ENCODE results near the gene TP53. TPM values are rescaled to one million over a fixed set of nuclear protein-coding genes. Genes with fewer than 3 reads are reported as not detected.

Gene TP53
- total RNA-seq, 1 donor from 2014 or later, result 49.4 TPM

DNA sequence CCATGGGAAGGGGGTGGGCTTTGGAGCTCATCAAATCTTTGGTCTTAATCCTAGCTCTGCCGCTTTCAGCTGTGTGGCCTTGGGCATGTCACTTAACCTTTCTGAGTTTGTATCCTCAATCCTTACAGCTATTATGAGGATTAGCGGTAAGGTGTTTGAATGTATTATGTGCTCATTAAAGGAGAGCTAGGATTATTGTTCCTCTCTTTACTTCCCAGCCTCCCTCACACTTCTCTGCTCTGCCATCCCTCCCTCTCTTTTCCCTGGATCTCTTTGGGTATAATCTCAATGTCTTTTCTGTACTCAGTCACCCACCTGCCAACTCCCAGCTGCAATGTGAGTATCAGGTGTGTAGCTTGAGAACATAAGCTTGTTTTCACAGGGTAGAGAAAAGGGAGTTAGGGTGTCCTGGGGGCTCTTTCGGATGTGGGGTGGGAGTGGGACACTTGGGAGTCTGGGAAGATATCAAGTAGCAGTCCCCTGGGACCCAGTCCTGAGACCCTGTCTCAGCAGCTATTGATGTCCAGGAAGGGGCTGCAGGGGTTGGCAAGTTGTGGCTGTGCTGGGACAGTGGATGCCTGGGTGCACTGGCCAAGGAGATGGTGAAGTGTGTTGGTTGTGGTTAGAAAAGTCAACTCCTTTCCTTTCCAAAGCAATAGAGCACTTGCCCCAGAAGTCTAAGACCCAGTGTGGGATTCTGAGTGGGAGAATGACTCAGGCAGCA, 19.5 kb upstream of the TP53 start:
- no peak overlapping the region for H3K4me3 ChIP-seq (ENCODE audit: low read depth, low read length)
- TF ChIP-seq, protein P1, sequence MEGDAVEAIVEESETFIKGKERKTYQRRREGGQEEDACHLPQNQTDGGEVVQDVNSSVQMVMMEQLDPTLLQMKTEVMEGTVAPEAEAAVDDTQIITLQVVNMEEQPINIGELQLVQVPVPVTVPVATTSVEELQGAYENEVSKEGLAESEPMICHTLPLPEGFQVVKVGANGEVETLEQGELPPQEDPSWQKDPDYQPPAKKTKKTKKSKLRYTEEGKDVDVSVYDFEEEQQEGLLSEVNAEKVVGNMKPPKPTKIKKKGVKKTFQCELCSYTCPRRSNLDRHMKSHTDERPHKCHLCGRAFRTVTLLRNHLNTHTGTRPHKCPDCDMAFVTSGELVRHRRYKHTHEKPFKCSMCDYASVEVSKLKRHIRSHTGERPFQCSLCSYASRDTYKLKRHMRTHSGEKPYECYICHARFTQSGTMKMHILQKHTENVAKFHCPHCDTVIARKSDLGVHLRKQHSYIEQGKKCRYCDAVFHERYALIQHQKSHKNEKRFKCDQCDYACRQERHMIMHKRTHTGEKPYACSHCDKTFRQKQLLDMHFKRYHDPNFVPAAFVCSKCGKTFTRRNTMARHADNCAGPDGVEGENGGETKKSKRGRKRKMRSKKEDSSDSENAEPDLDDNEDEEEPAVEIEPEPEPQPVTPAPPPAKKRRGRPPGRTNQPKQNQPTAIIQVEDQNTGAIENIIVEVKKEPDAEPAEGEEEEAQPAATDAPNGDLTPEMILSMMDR (conservative IDR thresholded peaks at IDR 0.05; ENCODE audit: low read depth, low read length), result no peak
- DNase-seq (ENCODE audit: low read depth), result no peak

DNA sequence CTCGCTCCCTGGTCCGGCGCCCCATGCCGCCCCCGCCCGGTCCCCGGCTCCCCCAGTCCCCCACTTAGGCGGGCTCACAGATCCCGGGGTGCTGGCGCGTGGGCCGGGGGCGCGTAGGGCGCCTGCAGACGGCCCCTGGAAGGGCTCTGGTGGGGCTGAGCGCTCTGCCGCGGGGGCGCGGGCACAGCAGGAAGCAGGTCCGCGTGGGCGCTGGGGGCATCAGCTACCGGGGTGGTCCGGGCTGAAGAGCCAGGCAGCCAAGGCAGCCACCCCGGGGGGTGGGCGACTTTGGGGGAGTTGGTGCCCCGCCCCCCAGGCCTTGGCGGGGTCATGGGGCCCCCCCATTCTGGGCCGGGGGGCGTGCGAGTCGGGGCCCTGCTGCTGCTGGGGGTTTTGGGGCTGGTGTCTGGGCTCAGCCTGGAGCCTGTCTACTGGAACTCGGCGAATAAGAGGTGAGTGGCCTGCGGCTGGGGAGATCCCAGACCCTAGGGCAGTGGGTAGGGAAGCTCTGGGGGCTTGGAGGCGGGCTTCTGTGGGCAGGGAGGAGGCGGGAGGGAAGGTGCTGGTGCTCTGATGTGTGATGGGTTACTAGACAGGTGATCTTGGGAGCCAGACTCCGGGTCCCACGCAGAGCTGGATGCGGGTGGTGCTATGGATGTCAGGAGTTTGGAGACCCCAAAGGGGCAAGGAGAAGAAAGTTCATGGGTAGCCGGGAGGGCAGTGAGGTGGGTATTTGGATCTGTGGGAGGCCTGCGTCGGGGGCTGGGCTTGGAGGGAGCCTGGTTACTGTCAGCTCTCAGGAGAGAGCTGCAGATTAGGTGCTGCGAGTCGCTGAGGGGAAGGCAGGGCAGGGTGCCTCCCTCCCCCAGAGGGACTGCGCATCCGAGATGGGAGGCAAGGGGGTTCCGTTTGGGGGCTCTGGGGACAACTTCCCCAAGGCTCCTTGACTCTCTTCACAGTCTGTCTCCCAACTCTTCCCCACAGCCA, 18.3 kb upstream of the TP53 start:
- TF ChIP-seq, protein P1 (conservative IDR thresholded peaks at IDR 0.05; ENCODE audit: low read depth, low read length), result no peak
- peak overlapping the region; percentile 43 for H3K4me3 ChIP-seq (ENCODE audit: low read depth, low read length)
- DNase-seq (ENCODE audit: low read depth), result no peak

DNA sequence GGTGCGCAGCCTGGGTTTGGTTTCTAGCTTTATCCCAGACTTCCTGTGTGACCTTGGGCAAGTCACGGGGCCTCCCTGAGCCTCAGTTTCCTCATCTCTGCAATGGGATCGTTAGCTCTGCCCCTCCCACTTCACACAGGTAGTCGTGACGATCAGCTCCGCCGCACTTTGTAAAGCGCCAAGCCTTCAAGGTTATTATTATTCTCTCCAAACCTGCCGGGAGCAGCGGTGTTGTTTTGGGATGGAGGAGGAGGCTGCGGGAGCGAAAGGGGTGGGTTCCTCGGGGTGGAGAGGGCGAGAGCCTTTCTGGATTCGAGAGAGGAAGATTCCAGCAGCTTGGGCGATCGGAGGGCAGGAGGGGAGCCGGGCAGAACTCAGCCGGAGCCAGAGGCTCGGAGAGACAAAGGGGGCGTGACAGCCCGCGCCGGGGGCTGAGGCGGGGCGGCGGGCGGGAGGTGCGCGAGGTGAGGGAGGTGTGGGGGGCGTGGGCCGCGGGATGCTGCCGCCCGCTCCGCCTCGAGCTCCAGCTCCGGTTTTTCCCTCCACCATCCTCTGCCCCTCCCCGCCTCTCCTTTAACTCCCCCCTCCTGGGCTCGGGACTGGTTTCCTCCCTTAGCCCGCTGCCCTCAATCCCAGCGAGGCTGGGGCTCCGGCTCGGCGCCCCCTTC, 17.4 kb upstream of the TP53 start, which contains the start of gene EFNB3:
EFNB3 (plus strand) TSS at position 602 of the 668 bp plus-strand sequence. CDS start 397 bp downstream, outside the sequence.
- TF ChIP-seq, protein P1 (conservative IDR thresholded peaks at IDR 0.05; ENCODE audit: low read depth, low read length), result no peak
- H3K4me3 ChIP-seq (ENCODE audit: low read depth, low read length), result peak within 1 kb of the TSS; percentile 43
- DNase-seq (ENCODE audit: low read depth), result no peak

DNA sequence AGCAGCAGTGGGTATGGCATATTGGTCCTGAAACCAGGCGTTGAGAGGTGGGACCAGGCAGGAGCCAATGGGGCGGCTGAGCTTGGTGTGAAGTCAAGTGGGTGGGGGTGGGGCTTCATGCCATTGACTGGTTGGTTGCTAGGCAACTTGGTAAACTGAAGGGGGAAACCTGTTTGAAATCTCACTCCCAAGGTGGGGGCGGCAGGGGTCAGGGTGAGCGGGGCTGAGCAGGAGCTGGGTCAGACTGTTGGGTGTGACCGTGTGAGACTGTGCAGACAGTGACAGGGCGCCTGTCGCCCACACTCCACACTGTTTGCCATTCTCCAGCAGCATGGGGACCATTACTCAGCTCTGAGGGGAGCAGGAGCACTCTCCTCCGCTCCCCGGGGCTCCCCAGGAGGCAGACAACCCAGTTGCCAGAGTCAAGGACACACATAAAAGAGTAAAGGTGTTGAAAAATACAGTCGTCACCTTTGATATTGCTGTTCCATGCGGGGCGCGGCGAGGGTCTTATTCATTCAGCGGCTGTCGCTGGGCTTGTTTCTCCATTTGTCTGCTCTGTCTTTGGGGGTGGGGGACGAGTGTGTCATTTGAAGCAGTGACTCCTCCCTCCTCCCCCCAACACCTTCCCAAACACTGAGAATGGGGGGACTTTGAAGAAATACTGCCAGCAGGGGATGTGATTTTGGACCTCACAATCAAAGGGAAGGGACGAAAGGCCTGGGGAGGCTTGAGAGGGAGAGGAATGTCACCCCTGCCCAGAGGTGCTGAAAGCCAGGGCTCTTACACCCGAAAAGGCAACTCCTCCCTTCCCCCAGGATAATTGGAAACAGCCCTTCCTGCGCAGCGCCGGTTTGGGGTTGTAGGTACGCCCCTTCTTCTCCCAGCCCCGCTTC, 16.5 kb upstream of the TP53 start:
- no peak overlapping the region for H3K4me3 ChIP-seq (ENCODE audit: low read depth, low read length)
- TF ChIP-seq, protein P1 (conservative IDR thresholded peaks at IDR 0.05; ENCODE audit: low read depth, low read length), result no peak
- DNase-seq (ENCODE audit: low read depth), result no peak

DNA sequence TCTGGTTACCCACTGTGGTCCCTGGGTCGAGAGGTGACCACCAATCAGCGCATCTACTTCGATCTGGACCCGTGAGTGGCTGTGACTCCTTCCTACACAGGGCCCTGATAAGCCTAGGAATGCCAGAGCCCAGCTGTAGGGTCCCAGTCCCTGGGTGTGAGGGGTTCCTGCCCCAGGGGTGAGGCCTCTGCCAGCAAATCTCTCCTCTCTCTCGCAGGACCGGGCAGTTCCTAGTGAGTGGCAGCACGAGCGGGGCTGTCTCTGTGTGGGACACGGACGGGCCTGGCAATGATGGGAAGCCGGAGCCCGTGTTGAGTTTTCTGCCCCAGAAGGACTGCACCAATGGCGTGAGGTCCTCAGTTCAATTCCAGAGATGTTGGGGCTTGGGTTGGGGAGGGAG, 15.5 kb upstream of the TP53 start:
- no peak for DNase-seq (ENCODE audit: low read depth)
- TF ChIP-seq, protein P1 (conservative IDR thresholded peaks at IDR 0.05; ENCODE audit: low read depth, low read length), result no peak
- H3K4me3 ChIP-seq (ENCODE audit: low read depth, low read length), result no peak overlapping the region

DNA sequence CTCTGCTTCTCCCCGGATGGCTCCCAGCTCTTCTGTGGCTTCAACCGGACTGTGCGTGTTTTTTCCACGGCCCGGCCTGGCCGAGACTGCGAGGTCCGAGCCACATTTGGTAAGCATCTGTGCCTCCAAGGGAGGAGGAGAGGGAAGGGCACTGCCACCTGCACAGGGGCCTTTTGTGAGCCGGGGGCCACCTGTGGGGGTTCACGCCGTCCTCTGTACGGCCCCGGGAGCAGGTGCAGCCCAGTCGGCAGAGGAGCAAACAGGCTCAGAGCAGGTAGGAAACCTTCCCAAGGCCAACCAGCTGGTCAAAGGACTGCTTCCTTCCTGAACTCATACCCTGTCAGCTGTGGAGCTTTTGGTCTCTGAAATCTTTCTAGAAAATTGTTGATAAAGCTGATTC, 14.4 kb upstream of the TP53 start:
- no peak overlapping the region for H3K4me3 ChIP-seq (ENCODE audit: low read depth, low read length)
- TF ChIP-seq, protein P1 (conservative IDR thresholded peaks at IDR 0.05; ENCODE audit: low read depth, low read length), result no peak
- DNase-seq (ENCODE audit: low read depth), result no peak

Measured in epithelial cell of proximal tubule (primary cell).